WERI-Rb-1 (cell line): ENCODE results near the gene ABL1.

Source experiments
- DNase-seq: peaks from one replicate; pipeline ENCODE4 v3.0.0-alpha.2; 2020
- H3K27ac ChIP-seq: fragments of 250-450 bp; sonication (Bioruptor Pico); 2 replicates; pipeline ENCODE4 v1.5.1; 2020; ENCODE audit warnings: mild to moderate bottlenecking, moderate library complexity
- H3K27me3 ChIP-seq: fragments of 250-450 bp; sonication (Bioruptor Pico); 2 replicates; pipeline ENCODE4 v1.5.1; 2021; ENCODE audit warnings: mild to moderate bottlenecking, low read depth, moderate library complexity; ENCODE audit not compliant: insufficient read depth, severe bottlenecking
- H3K36me3 ChIP-seq: fragments of 250-450 bp; sonication (Bioruptor Pico); 2 replicates; pipeline ENCODE4 v1.5.1; 2020; ENCODE audit warnings: mild to moderate bottlenecking, moderate library complexity
- H3K4me3 ChIP-seq: 2 replicates; pipeline ENCODE4 v1.5.1; 2011; ENCODE audit warnings: low read depth, mild to moderate bottlenecking, control low read depth, low read length
- H3K9me3 ChIP-seq: fragments of 250-450 bp; sonication (Bioruptor Pico); 2 replicates; pipeline ENCODE4 v1.5.1; 2021; ENCODE audit warnings: mild to moderate bottlenecking, moderate library complexity; ENCODE audit not compliant: severe bottlenecking
- TF ChIP-seq, protein P1 (sequence below): IDR thresholded peaks from 2 replicates; pipeline ENCODE4 v1.5.1; 2011; ENCODE audit warnings: low read depth, mild to moderate bottlenecking, control low read depth, inconsistent platforms, low read length

Gene ABL1

DNA sequence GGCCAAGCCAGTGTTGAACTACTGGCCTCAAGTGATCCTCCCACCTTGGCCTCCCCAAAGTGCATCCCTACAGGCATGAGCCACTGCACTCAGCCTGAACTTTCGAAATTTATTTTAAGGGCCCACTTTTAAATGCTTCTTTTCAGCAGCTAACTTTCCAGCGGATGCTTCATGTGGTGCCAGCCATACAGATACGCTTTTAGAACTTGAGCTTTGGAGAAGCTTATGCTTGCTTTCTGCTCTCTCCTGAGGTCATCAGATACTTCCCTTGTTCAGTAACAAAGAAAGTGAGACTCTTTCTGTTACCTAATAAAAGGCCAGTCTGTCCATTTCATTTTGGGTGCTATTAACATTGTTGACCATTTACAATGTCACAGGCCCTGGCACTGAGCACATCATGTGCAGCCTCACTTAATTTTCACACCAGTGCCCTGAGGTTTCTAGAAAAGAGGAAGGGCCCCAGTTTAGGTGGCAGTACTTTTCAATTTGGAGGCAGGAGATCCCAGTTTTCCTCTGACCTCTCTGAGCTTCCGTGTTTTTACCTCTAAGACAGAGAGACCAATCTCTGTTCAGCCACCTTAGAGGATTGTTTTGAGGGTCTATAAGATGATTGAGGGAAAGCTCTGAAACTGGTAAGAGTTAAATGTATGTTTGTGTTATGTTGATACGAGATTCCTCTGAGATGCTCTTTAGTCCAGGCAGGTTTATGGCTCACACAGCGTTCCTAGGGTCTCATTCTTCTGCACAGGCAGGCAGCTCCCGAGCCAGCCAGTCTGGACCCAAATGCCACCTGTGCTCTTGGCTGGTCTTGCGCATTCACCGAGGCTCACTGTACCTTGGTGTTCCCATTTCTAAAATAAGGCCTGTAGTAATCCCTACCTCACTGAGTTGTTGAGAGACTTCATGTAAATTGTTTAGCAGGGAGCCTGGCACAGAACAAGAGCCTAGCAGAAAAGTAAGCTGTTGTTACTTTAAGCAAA, 4.4 kb downstream of the ABL1 start:
- no peak for DNase-seq
- Histone ChIP-seq H3K36me3 (peaks cover 25% of the 10 kb centered on the region), H3K27me3 (no peaks in the 10 kb centered on the region), H3K4me3 (no peak overlapping the region), H3K27ac (no peak overlapping the region), H3K9me3 (no peaks in the 10 kb centered on the region)
- TF ChIP-seq, protein P1, sequence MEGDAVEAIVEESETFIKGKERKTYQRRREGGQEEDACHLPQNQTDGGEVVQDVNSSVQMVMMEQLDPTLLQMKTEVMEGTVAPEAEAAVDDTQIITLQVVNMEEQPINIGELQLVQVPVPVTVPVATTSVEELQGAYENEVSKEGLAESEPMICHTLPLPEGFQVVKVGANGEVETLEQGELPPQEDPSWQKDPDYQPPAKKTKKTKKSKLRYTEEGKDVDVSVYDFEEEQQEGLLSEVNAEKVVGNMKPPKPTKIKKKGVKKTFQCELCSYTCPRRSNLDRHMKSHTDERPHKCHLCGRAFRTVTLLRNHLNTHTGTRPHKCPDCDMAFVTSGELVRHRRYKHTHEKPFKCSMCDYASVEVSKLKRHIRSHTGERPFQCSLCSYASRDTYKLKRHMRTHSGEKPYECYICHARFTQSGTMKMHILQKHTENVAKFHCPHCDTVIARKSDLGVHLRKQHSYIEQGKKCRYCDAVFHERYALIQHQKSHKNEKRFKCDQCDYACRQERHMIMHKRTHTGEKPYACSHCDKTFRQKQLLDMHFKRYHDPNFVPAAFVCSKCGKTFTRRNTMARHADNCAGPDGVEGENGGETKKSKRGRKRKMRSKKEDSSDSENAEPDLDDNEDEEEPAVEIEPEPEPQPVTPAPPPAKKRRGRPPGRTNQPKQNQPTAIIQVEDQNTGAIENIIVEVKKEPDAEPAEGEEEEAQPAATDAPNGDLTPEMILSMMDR = no peak

GRCh38 chr9:130842545-130842944, 7.5 kb downstream of the ABL1 start:
- no peak for DNase-seq
- no peak overlapping the region for H3K27ac ChIP-seq
- H3K9me3 ChIP-seq = no peaks in the 10 kb centered on the region
- H3K27me3 ChIP-seq = no peaks in the 10 kb centered on the region
- no peak overlapping the region for H3K4me3 ChIP-seq
- peaks cover 26% of the 10 kb centered on the region for H3K36me3 ChIP-seq
- TF ChIP-seq, protein P1 = no peak

- Histone ChIP-seq H3K27me3 (no peaks in the 10 kb centered on the region), H3K27ac (no peak overlapping the region), H3K9me3 (no peaks in the 10 kb centered on the region), H3K36me3 (peaks cover 24% of the 10 kb centered on the region), H3K4me3 (no peak overlapping the region)
- DNase-seq = no peak
- TF ChIP-seq, protein P1 = no peak
Measured at GRCh38 chr9:130843049-130843908, 8.2 kb downstream of the ABL1 start.

GRCh38 chr9:130844044-130844451, 9.0 kb downstream of the ABL1 start:
- no peak overlapping the region for H3K27ac ChIP-seq
- H3K9me3 ChIP-seq = no peaks in the 10 kb centered on the region
- H3K4me3 ChIP-seq = no peak overlapping the region
- H3K27me3 ChIP-seq = no peaks in the 10 kb centered on the region
- TF ChIP-seq, protein P1 = no peak
- peaks cover 25% of the 10 kb centered on the region for H3K36me3 ChIP-seq
- DNase-seq = no peak

- H3K9me3 ChIP-seq = no peaks in the 10 kb centered on the region
- no peak for DNase-seq
- no peak overlapping the region for H3K4me3 ChIP-seq
- H3K36me3 ChIP-seq = peaks cover 34% of the 10 kb centered on the region
- TF ChIP-seq, protein P1 = no peak
- H3K27ac ChIP-seq = no peak overlapping the region
- H3K27me3 ChIP-seq = no peaks in the 10 kb centered on the region
Measured at GRCh38 chr9:130845254-130845653, 10.2 kb downstream of the ABL1 start.
